ENCODE results near the gene HSD17B14.

- TF ChIP-seq EZH2 (IDR thresholded peaks at IDR 0.05), result no peak
- TF ChIP-seq POLR2AphosphoS5 (IDR thresholded peaks at IDR 0.05; ENCODE audit: borderline replicate concordance, low read depth, low read length), result no peak
- TF ChIP-seq FOXP2 (optimal IDR thresholded peaks at IDR 0.05; ENCODE audit: control extremely low read depth, extremely low read length, insufficient read depth), result no peak
These were observed 56.7 kb downstream of the HSD17B14 start for GRCh38 chr19:48779636-48780035.
